ENCODE data around the gene PITPNC1.
A peak's percentile ranks its signal among the peaks of the same experiment; 100 is the strongest.

The PITPNC1 gene

DNA sequence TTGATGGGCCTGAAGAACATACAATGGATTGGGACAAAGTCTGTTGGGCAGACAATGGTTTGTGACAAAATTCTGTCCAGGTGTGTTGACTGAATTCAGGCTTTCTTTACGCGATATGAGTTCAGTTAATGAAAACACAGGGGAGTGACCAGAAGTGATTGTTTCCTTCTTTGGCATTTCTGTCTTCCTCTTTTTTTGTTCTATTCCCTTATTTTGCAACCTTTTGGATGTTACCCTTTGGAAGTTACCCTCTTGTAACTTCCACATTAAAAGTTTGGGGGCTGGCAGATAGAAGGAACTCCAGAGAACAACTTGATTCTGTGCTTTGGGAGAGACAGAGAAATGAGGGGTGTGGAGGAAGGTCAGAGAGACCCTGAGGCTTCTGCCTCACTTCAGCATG is 126.7 kb downstream of the PITPNC1 start:
- H3K4me3 ChIP-seq, result no peak overlapping the region
- H3K27me3 ChIP-seq, result no peaks in the 10 kb centered on the region
- H3K4me1 ChIP-seq, result no peaks in the 10 kb centered on the region
- H3K9me3 ChIP-seq, result peaks cover 0 to 9% (median 5%) of the 10 kb centered on the region in 3 donors
- H3K27ac ChIP-seq, result no peak overlapping the region
- no peaks in the 10 kb centered on the region for H3K36me3 ChIP-seq
- DNase-seq, result no peak
- intact Hi-C loops (cut with DNase I; ENCODE audit: low total_unique reads), result no loop called here
- TF ChIP-seq, protein P1, sequence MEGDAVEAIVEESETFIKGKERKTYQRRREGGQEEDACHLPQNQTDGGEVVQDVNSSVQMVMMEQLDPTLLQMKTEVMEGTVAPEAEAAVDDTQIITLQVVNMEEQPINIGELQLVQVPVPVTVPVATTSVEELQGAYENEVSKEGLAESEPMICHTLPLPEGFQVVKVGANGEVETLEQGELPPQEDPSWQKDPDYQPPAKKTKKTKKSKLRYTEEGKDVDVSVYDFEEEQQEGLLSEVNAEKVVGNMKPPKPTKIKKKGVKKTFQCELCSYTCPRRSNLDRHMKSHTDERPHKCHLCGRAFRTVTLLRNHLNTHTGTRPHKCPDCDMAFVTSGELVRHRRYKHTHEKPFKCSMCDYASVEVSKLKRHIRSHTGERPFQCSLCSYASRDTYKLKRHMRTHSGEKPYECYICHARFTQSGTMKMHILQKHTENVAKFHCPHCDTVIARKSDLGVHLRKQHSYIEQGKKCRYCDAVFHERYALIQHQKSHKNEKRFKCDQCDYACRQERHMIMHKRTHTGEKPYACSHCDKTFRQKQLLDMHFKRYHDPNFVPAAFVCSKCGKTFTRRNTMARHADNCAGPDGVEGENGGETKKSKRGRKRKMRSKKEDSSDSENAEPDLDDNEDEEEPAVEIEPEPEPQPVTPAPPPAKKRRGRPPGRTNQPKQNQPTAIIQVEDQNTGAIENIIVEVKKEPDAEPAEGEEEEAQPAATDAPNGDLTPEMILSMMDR (IDR thresholded peaks at IDR 0.05), result no peak

DNA sequence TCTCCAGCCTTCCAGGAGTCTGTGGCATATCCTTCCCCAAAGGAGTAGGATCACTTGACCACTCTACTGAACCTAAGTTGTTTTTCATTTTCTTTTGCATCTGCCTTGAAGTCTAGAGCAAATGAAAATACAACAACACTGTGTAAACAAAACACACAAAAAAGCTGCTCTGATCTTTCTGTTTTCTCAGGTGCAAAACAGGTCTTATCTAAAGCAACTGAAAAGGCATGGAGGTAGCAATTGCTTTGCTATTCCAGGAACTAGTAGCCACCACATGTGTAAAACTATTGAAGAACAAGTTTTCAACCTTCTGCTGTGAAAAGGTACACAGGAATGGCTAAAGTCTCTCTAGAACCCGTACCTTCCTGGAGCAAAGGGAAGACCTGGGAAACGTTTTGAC is 127.1 kb downstream of the PITPNC1 start:
- no peaks in the 10 kb centered on the region for H3K4me1 ChIP-seq
- H3K27ac ChIP-seq, result no peak overlapping the region
- peaks cover 0 to 9% (median 5%) of the 10 kb centered on the region in 3 donors for H3K9me3 ChIP-seq
- H3K36me3 ChIP-seq, result no peaks in the 10 kb centered on the region
- H3K27me3 ChIP-seq, result no peaks in the 10 kb centered on the region
- DNase-seq, result no peak
- TF ChIP-seq, protein P1 (IDR thresholded peaks at IDR 0.05), result no peak
- intact Hi-C loops (cut with DNase I; ENCODE audit: low total_unique reads), result no loop called here
- no peak overlapping the region for H3K4me3 ChIP-seq

DNA sequence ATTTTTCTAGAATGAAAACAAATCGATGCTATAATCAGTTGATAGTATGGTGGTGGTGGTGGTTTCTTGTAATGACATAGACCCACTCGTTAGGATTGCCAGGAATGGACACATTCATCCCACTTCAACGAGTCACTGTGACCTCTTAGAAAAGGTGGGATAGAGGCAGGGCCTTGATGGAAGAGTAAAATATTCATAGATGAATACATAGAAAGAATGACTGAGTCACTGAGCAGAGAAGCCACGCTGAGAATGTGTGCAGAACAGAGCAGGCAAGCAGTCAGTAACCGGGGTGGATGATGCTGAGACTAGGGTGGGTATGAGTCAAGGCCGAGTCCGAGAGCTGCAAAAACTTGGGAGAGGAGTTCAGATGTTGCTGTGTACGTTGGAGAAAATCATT is 129.9 kb downstream of the PITPNC1 start:
- TF ChIP-seq, protein P1 (IDR thresholded peaks at IDR 0.05), result no peak
- Histone ChIP-seq H3K27me3 (no peaks in the 10 kb centered on the region), H3K36me3 (no peaks in the 10 kb centered on the region), H3K4me1 (peaks cover 0 to 3% (median 0%) of the 10 kb centered on the region in 4 donors), H3K4me3 (no peak overlapping the region), H3K27ac (no peak overlapping the region), H3K9me3 (peaks cover 0 to 9% (median 5%) of the 10 kb centered on the region in 3 donors)
- DNase-seq, result no peak
- intact Hi-C loops (cut with DNase I; ENCODE audit: low total_unique reads), result no loop called here

DNA sequence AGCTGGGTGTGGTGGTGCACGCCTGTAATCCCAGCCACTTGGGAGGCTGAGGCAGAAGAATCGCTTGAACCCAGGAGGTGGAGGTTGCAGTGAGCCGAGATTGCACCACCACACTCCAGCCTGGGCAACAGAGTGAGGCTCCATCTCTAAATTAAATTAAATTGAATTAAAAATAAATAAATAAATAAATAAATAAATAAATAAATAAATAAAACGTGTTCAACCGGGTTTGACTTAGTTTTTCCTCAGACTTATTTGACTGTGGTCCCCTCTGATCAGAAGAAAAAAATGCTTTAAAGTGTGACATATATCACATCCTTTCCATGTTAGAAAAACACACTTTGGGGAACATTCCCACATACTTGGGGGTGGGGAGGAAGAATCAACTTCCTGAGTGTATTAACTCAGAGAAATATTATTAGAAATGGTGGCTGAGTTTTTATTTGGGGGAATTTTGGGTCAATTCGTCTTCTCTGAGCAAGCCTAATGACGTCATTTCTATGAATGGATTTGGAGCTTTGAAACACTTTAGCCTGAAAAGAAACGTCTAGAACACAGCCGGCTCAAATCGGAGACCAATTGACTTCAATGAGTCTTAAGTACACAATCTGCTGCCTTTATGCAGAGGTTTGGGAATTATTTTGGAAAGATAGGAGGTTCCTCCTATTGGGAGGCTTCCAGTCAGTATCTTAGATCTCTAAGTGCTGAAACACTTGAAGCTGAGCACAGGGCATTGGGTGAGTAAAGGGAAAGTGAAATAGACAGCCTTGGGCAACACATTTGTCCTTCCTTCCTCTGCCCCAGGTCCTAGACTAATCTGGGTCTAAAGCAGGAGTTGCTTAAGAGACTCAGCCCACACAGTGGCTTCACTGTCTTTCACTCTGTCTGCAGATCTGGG is 132.6 kb downstream of the PITPNC1 start:
- TF ChIP-seq, protein P1 (IDR thresholded peaks at IDR 0.05), result no peak
- peak in 1 of 2 donors; percentile 55 for DNase-seq
- Histone ChIP-seq H3K27ac (no peak overlapping the region), H3K36me3 (no peaks in the 10 kb centered on the region), H3K27me3 (no peaks in the 10 kb centered on the region), H3K4me3 (no peak overlapping the region), H3K4me1 (peaks cover 0 to 3% (median 0%) of the 10 kb centered on the region in 4 donors), H3K9me3 (peaks cover 0 to 9% (median 5%) of the 10 kb centered on the region in 3 donors)
- intact Hi-C loops (cut with DNase I; ENCODE audit: low total_unique reads), result no loop called here

DNA sequence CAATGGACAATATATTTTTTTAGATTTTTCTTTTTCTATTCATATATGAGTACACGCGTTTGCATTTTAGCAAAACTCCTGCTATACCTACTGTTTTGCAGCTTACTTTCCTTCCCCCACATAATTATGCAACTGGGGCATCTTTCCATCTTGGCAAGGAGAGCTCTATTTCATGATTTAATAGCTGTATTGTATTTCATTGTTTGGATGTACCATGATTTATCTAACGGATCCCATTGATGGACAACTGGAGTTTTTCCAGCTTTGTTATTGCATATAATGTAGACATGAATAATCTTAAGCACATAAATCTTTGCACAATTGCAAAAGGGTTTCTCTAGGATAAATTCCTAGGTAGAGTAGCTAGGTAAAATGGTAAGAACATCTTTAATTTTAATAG is 133.9 kb downstream of the PITPNC1 start:
- TF ChIP-seq, protein P1 (IDR thresholded peaks at IDR 0.05), result no peak
- Histone ChIP-seq H3K9me3 (peaks cover 0 to 9% (median 5%) of the 10 kb centered on the region in 3 donors), H3K4me1 (peaks cover 0 to 3% (median 0%) of the 10 kb centered on the region in 4 donors), H3K27ac (no peak overlapping the region), H3K36me3 (no peaks in the 10 kb centered on the region), H3K4me3 (no peak overlapping the region), H3K27me3 (no peaks in the 10 kb centered on the region)
- no peak for DNase-seq
- intact Hi-C loops (cut with DNase I; ENCODE audit: low total_unique reads), result no loop called here
